GM23338 (cell line): ENCODE data around the gene SON.

Source experiments
- EZH2 ChIP-seq: fragments of 200-600 bp; sonication (generic); IDR thresholded peaks from one replicate; pipeline ENCODE4 v1.8.0; 2017; ENCODE audit warnings: antibody characterized with exemption, mild to moderate bottlenecking, low read depth; ENCODE audit not compliant: unreplicated experiment
- EZH2phosphoT487 ChIP-seq: fragments of 200-600 bp; sonication (generic); IDR thresholded peaks from one replicate; pipeline ENCODE4 v1.8.1; 2018; ENCODE audit warnings: antibody characterized with exemption; ENCODE audit not compliant: unreplicated experiment
- POLR2AphosphoS5 ChIP-seq: IDR thresholded peaks from 2 replicates; pipeline ENCODE4 v1.6.1; 2016; ENCODE audit warnings: antibody characterized with exemption, low read depth
- ZNF114 ChIP-seq: fragments of 250-450 bp; sonication (Bioruptor Pico); IDR thresholded peaks from 2 replicates; pipeline ENCODE4 v1.5.0; 2020; ENCODE audit warnings: mild to moderate bottlenecking, moderate library complexity
- ZNF331 ChIP-seq: fragments of 250-450 bp; sonication (Bioruptor Pico); IDR thresholded peaks from 2 replicates; pipeline ENCODE4 v1.5.0; 2020; ENCODE audit warnings: low read depth, mild to moderate bottlenecking, moderate library complexity
- TF ChIP-seq, protein P1 (sequence below), 2 experiments: fragments of 200-600 bp in 1 of 2; sonication (generic) in 1 of 2; conservative IDR thresholded peaks; 2 replicates each; pipeline versions ENCODE4 v1.5.1 to v1.6.1; 2016 to 2017; ENCODE audit warnings: antibody characterized with exemption in 2 of 2, low read depth in 2 of 2, mild to moderate bottlenecking in 2 of 2, moderate library complexity in 1 of 2
- TF ChIP-seq, protein P2 (sequence below): IDR thresholded peaks from one replicate; pipeline ENCODE4 v1.6.1; 2018; ENCODE audit warnings: antibody characterized with exemption; ENCODE audit not compliant: unreplicated experiment
- TF ChIP-seq, protein P3 (sequence below): IDR thresholded peaks from 2 replicates; pipeline ENCODE4 v1.6.1; 2016; ENCODE audit warnings: antibody characterized with exemption

DNA sequence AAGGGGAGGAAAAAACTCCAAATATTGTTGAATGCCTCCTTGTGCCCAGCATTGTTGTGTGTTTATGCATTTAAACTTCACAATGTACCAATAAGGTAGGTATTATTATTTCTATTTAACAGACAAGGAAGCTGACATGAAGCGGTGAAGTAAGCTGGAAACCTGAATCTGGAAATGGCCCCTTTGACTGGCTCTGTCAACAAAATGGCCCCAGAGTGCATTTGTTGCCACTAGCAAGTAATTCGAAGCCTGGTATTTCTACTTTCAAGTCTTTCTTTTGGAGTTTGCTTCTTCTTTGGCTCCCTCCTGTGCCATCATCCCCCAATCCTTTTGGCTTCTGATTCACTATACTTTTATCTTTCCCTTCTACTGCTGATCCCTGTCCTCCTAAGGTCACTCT lies 75.6 kb downstream of the SON start:
- TF ChIP-seq, protein P1, sequence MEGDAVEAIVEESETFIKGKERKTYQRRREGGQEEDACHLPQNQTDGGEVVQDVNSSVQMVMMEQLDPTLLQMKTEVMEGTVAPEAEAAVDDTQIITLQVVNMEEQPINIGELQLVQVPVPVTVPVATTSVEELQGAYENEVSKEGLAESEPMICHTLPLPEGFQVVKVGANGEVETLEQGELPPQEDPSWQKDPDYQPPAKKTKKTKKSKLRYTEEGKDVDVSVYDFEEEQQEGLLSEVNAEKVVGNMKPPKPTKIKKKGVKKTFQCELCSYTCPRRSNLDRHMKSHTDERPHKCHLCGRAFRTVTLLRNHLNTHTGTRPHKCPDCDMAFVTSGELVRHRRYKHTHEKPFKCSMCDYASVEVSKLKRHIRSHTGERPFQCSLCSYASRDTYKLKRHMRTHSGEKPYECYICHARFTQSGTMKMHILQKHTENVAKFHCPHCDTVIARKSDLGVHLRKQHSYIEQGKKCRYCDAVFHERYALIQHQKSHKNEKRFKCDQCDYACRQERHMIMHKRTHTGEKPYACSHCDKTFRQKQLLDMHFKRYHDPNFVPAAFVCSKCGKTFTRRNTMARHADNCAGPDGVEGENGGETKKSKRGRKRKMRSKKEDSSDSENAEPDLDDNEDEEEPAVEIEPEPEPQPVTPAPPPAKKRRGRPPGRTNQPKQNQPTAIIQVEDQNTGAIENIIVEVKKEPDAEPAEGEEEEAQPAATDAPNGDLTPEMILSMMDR (conservative IDR thresholded peaks at IDR 0.05; ENCODE audit: low read depth in 2 of 2): no peak
- TF ChIP-seq, protein P2, sequence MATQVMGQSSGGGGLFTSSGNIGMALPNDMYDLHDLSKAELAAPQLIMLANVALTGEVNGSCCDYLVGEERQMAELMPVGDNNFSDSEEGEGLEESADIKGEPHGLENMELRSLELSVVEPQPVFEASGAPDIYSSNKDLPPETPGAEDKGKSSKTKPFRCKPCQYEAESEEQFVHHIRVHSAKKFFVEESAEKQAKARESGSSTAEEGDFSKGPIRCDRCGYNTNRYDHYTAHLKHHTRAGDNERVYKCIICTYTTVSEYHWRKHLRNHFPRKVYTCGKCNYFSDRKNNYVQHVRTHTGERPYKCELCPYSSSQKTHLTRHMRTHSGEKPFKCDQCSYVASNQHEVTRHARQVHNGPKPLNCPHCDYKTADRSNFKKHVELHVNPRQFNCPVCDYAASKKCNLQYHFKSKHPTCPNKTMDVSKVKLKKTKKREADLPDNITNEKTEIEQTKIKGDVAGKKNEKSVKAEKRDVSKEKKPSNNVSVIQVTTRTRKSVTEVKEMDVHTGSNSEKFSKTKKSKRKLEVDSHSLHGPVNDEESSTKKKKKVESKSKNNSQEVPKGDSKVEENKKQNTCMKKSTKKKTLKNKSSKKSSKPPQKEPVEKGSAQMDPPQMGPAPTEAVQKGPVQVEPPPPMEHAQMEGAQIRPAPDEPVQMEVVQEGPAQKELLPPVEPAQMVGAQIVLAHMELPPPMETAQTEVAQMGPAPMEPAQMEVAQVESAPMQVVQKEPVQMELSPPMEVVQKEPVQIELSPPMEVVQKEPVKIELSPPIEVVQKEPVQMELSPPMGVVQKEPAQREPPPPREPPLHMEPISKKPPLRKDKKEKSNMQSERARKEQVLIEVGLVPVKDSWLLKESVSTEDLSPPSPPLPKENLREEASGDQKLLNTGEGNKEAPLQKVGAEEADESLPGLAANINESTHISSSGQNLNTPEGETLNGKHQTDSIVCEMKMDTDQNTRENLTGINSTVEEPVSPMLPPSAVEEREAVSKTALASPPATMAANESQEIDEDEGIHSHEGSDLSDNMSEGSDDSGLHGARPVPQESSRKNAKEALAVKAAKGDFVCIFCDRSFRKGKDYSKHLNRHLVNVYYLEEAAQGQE: no peak
- TF ChIP-seq POLR2AphosphoS5 (no peak), EZH2 (no peak), EZH2phosphoT487 (no peak), ZNF114 (CRISPR knock-in tag) (no peak), ZNF331 (CRISPR knock-in tag) (no peak)
- TF ChIP-seq, protein P3, sequence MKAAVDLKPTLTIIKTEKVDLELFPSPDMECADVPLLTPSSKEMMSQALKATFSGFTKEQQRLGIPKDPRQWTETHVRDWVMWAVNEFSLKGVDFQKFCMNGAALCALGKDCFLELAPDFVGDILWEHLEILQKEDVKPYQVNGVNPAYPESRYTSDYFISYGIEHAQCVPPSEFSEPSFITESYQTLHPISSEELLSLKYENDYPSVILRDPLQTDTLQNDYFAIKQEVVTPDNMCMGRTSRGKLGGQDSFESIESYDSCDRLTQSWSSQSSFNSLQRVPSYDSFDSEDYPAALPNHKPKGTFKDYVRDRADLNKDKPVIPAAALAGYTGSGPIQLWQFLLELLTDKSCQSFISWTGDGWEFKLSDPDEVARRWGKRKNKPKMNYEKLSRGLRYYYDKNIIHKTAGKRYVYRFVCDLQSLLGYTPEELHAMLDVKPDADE: no peak
